ENCODE results near the gene VPS39. TPM values are rescaled to one million over a fixed set of nuclear protein-coding genes. Genes with fewer than 3 reads are reported as not detected.

VPS39 gene
- total RNA-seq, 3 donors from 2014 or later, result 79.0 to 116 (median 89.9) TPM

- DNase-seq (ENCODE audit: low spot score in 2 of 2), result no peak
- Histone ChIP-seq H3K27me3 (no peaks in the 10 kb centered on the region), H3K4me1 (no peaks in the 10 kb centered on the region), H3K27ac (no peak overlapping the region), H3K36me3 (peaks cover 10% of the 10 kb centered on the region), H3K4me3 (no peak overlapping the region), H3K9me3 (no peaks in the 10 kb centered on the region)
- intact Hi-C loops (cut with DNase I; ENCODE audit: low total_unique reads), result no loop called here
- TF ChIP-seq POLR2A (IDR thresholded peaks at IDR 0.05) (no peak), POLR2AphosphoS5 (IDR thresholded peaks at IDR 0.05) (no peak)
- TF ChIP-seq, protein P1, sequence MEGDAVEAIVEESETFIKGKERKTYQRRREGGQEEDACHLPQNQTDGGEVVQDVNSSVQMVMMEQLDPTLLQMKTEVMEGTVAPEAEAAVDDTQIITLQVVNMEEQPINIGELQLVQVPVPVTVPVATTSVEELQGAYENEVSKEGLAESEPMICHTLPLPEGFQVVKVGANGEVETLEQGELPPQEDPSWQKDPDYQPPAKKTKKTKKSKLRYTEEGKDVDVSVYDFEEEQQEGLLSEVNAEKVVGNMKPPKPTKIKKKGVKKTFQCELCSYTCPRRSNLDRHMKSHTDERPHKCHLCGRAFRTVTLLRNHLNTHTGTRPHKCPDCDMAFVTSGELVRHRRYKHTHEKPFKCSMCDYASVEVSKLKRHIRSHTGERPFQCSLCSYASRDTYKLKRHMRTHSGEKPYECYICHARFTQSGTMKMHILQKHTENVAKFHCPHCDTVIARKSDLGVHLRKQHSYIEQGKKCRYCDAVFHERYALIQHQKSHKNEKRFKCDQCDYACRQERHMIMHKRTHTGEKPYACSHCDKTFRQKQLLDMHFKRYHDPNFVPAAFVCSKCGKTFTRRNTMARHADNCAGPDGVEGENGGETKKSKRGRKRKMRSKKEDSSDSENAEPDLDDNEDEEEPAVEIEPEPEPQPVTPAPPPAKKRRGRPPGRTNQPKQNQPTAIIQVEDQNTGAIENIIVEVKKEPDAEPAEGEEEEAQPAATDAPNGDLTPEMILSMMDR (IDR thresholded peaks at IDR 0.05), result no peak
Measured at GRCh38 chr15:42175671-42176070, 32.4 kb downstream of the VPS39 start.

GRCh38 chr15:42172475-42172874 lies 35.6 kb downstream of the VPS39 start:
- Histone ChIP-seq H3K36me3 (peaks cover 10% of the 10 kb centered on the region), H3K9me3 (no peaks in the 10 kb centered on the region), H3K4me1 (no peaks in the 10 kb centered on the region), H3K4me3 (no peak overlapping the region), H3K27me3 (no peaks in the 10 kb centered on the region), H3K27ac (no peak overlapping the region)
- intact Hi-C loops (cut with DNase I; ENCODE audit: low total_unique reads), result no loop called here
- no peak for TF ChIP-seq POLR2A (IDR thresholded peaks at IDR 0.05)
- TF ChIP-seq POLR2AphosphoS5 (IDR thresholded peaks at IDR 0.05), result no peak
- TF ChIP-seq, protein P1 (IDR thresholded peaks at IDR 0.05), result no peak
- DNase-seq (ENCODE audit: low spot score in 2 of 2), result no peak

- TF ChIP-seq, protein P1 (IDR thresholded peaks at IDR 0.05), result no peak
- no peak for TF ChIP-seq POLR2A (IDR thresholded peaks at IDR 0.05)
- TF ChIP-seq POLR2AphosphoS5 (IDR thresholded peaks at IDR 0.05), result no peak
- Histone ChIP-seq H3K27me3 (no peaks in the 10 kb centered on the region), H3K4me3 (no peak overlapping the region), H3K4me1 (no peaks in the 10 kb centered on the region), H3K27ac (no peak overlapping the region), H3K9me3 (no peaks in the 10 kb centered on the region), H3K36me3 (peaks cover 10% of the 10 kb centered on the region)
- intact Hi-C loops (cut with DNase I; ENCODE audit: low total_unique reads), result no loop called here
- no peak for DNase-seq (ENCODE audit: low spot score in 2 of 2)
Measured at GRCh38 chr15:42171795-42172194, 36.3 kb downstream of the VPS39 start.

GRCh38 chr15:42171122-42171521 lies 37.0 kb downstream of the VPS39 start:
- Histone ChIP-seq H3K4me1 (no peaks in the 10 kb centered on the region), H3K27ac (no peak overlapping the region), H3K9me3 (no peaks in the 10 kb centered on the region), H3K4me3 (no peak overlapping the region), H3K27me3 (no peaks in the 10 kb centered on the region), H3K36me3 (peaks cover 11% of the 10 kb centered on the region)
- TF ChIP-seq, protein P1 (IDR thresholded peaks at IDR 0.05), result no peak
- TF ChIP-seq POLR2A (IDR thresholded peaks at IDR 0.05) (no peak), POLR2AphosphoS5 (IDR thresholded peaks at IDR 0.05) (no peak)
- DNase-seq (ENCODE audit: low spot score in 2 of 2), result no peak
- intact Hi-C loops (cut with DNase I; ENCODE audit: low total_unique reads), result no loop called here

DNA sequence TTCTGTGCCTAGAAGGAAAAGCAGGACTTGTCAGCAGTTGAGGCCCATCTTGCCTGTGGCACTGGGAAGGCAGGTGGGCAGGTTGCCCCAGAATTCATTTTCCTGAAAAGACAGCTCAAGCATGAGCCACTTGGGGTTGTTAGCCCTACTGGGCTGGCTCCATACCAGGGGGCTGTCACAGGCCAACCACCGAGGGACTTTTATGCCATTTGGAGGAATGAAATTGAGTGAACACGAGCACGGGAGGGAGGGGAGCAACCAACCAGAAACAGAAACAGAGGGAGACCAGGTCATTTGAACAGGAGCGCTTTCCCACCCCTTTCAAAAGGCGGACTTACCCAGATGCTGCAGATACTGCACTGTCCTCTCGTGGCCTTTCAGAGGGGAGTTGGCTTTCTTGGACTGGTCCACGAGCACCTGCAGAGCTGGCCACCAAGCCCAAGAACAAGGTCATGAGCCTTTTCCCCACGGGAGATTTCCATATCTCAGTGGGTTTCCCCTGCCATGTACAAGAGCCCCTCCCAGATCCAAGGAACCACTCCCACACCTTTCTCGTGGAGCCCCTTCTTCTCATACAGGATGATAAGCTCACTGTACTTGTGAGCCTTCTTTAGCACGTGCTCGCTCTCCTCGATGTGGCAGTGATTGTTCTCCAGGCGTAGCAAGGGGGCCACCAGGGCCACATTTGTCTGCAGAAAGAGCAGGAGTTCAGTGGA lies 41.7 kb downstream of the VPS39 start:
- H3K36me3 ChIP-seq, result peaks cover 15% of the 10 kb centered on the region
- H3K9me3 ChIP-seq, result no peaks in the 10 kb centered on the region
- no peaks in the 10 kb centered on the region for H3K4me1 ChIP-seq
- no peak overlapping the region for H3K27ac ChIP-seq
- H3K27me3 ChIP-seq, result no peaks in the 10 kb centered on the region
- intact Hi-C loops (cut with DNase I; ENCODE audit: low total_unique reads), result no loop called here
- DNase-seq (ENCODE audit: low spot score in 2 of 2), result peak in 1 of 2 donors; percentile 34
- TF ChIP-seq, protein P1 (IDR thresholded peaks at IDR 0.05), result no peak
- TF ChIP-seq POLR2AphosphoS5 (IDR thresholded peaks at IDR 0.05) (no peak), POLR2A (IDR thresholded peaks at IDR 0.05) (no peak)
- no peak overlapping the region for H3K4me3 ChIP-seq
